Lower leg skin (tissue), 3 donors: ENCODE measurements around the gene TTC21B.

Experiments
- CTCF ChIP-seq, 3 donors: fragments of 450-650 bp; IDR thresholded peaks; one replicate each; pipeline ENCODE4 v1.5.1; 2016; ENCODE audit warnings: antibody characterized with exemption in 3 of 3, mild to moderate bottlenecking in 3 of 3, moderate library complexity in 2 of 3
- POLR2A ChIP-seq, 2 donors: fragments of 450-650 bp; IDR thresholded peaks; one replicate each; pipeline ENCODE4 v1.6.1; 2016 to 2017; ENCODE audit warnings: antibody characterized with exemption in 2 of 2, mild to moderate bottlenecking in 1 of 2, moderate library complexity in 1 of 2

GRCh38 chr2:165970663-165971062 is 17.1 kb upstream of the TTC21B start:
- TF ChIP-seq CTCF (IDR thresholded peaks at IDR 0.05) (no peak), POLR2A (IDR thresholded peaks at IDR 0.05) (no peak)
